SK-N-MC (cell line): Measurements from ENCODE around the gene PLPP4.

Experiments used
- DNase-seq: peaks from one replicate; pipeline ENCODE4 v3.0.0-alpha.2; 2011; ENCODE audit warnings: low read depth, low spot score
- H3K27ac ChIP-seq: fragments of 200-600 bp; sonication (generic); 2 replicates; pipeline ENCODE4 v1.5.1; 2016; ENCODE audit warnings: mixed run types
- H3K36me3 ChIP-seq: fragments of 200-600 bp; sonication (generic); 2 replicates; pipeline ENCODE4 v1.6.1; 2017; ENCODE audit warnings: antibody characterized with exemption, low read length, mixed read lengths; ENCODE audit not compliant: insufficient read depth
- H3K4me3 ChIP-seq: fragments of 200-600 bp; sonication (generic); 2 replicates; pipeline ENCODE4 v1.5.1; 2016
- H3K9ac ChIP-seq: fragments of 200-600 bp; sonication (generic); 2 replicates; pipeline ENCODE4 v1.8.0; 2017; ENCODE audit warnings: mixed run types, mixed read lengths; ENCODE audit not compliant: insufficient read length
- H3K9me3 ChIP-seq: fragments of 200-600 bp; sonication (generic); 2 replicates; pipeline ENCODE4 v1.6.1; 2017; ENCODE audit warnings: low read depth, mild to moderate bottlenecking, antibody characterized with exemption, low read length, moderate library complexity, mixed read lengths
- EZH2 ChIP-seq: fragments of 200-600 bp; sonication (generic); IDR thresholded peaks from one replicate; pipeline ENCODE4 v1.6.1; 2017; ENCODE audit warnings: antibody characterized with exemption
- FOXP2 ChIP-seq: optimal IDR thresholded peaks from 2 replicates; pipeline ENCODE3; 2011; ENCODE audit warnings: mild to moderate bottlenecking, moderate library complexity; ENCODE audit not compliant: insufficient read depth; ENCODE audit errors: extremely low read length, control extremely low read depth
- POLR2AphosphoS5 ChIP-seq: IDR thresholded peaks from 2 replicates; pipeline ENCODE4 v1.6.1; 2012; ENCODE audit warnings: mild to moderate bottlenecking, low read depth, low read length, borderline replicate concordance

PLPP4 gene

DNA sequence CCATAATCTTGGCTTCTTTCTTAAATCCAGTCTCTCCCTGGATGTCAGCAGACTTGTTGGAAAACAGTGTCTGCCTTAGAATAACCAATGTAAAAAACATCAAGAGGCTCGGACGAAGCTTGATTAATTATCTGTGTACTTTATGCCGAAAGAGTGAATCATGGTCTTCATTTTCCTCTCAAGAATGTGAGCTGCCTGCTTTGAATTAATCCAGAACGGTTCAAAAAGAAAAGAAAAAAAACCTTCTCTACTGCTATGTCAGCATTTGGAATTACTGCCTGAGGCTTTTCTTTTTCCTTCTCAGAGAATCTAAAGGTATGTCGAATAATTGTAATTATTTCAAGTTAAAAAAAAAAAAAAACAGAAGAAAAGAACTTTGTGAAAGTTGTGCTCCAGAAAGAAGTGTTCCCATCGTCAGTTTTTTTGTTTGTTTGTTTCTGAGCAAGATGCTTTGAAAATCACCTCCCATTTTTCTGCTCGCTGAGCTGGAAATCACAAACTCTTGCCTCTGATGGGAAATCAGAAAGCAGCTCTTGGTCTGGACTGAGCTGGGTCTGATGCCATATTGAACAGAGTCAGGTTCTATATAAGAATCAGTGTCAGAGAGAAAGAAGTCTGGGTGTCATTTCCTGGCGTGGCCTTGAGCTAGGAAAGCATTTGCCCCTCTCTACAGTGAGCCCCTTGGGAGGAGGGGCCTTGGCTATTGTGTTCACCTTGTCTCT, 20.2 kb downstream of the PLPP4 start:
- TF ChIP-seq FOXP2 (no peak), EZH2 (no peak), POLR2AphosphoS5 (no peak)
- no peak for DNase-seq
- Histone ChIP-seq H3K9ac (no peak overlapping the region), H3K27ac (no peak overlapping the region), H3K9me3 (no peaks in the 10 kb centered on the region), H3K36me3 (no peaks in the 10 kb centered on the region), H3K4me3 (no peak overlapping the region)

GRCh38 chr10:120477743-120478141, 20.7 kb downstream of the PLPP4 start:
- H3K9me3 ChIP-seq, result no peaks in the 10 kb centered on the region
- H3K27ac ChIP-seq, result no peak overlapping the region
- H3K9ac ChIP-seq, result no peak overlapping the region
- no peaks in the 10 kb centered on the region for H3K36me3 ChIP-seq
- TF ChIP-seq POLR2AphosphoS5, result no peak
- no peak for DNase-seq
- H3K4me3 ChIP-seq, result no peak overlapping the region

DNA sequence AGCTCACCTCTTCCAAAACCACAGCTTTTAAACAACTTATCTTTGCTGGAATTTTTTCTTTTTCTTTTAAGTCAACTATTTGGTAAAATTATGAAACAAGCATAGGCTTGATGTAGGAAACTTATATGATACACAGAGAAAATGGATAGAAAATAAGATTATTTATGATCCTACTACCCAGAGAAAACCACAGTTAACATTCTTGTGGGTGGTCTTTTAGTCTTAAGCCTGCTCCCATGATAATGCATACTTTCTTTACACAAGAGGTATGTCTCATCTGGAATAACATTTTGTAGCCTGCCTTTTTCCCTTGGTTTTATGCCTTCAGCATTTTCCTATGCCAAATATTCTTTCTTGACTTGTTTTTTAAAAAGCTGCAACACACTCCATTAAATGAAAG, 21.4 kb downstream of the PLPP4 start:
- DNase-seq, result no peak
- Histone ChIP-seq H3K9me3 (no peaks in the 10 kb centered on the region), H3K9ac (no peak overlapping the region), H3K4me3 (no peak overlapping the region), H3K27ac (no peak overlapping the region), H3K36me3 (no peaks in the 10 kb centered on the region)
- TF ChIP-seq FOXP2, result no peak
- TF ChIP-seq POLR2AphosphoS5, result no peak
- TF ChIP-seq EZH2, result no peak

DNA sequence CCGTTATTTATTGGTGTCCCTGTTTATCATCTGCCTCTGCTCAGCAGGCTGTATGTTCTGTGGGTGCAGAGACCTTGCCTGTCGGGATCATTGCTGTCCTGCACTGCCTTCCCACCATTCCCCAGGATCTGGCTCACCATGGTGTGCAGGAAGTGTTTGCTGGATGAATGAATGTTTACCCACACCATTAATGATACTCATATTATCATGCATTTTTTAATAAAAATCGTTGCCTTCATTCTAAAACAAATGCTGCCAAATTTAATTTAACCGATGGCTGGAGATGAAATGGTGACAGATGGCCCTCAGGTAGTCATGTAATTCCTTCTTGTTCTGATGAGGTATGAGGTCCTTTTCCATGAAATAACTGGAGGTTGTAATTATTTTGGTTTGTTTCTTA, 22.5 kb downstream of the PLPP4 start:
- Histone ChIP-seq H3K27ac (no peak overlapping the region), H3K4me3 (no peak overlapping the region), H3K9me3 (no peaks in the 10 kb centered on the region), H3K36me3 (no peaks in the 10 kb centered on the region), H3K9ac (no peak overlapping the region)
- TF ChIP-seq FOXP2 (no peak), EZH2 (no peak), POLR2AphosphoS5 (no peak)
- no peak for DNase-seq

DNA sequence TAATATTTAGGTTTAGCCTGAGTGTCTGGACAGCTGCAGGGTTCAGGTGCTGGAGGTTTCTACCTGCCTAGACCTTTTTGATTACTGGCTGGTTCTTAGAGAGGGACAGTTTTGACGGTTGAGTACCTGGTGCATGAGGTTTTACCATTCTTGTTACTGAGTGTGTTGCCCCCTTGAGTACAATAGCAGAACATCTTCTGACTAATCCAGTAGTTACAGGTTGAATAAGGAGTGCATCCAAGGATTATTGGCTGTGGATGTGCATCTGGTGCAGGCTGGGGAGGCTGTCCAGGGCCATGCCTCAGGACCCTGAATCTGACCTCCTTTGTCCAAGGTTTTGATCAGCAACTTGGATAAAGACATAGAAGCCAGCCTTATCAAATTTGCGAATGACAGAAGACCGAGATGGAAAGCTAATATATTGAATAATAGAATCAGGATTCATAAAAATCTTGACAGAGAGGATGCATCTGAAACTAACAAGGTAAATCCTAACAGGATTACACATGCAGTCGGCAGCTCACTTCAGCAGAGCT, 23.1 kb downstream of the PLPP4 start:
- DNase-seq, result no peak

GRCh38 chr10:120480848-120481247, 23.8 kb downstream of the PLPP4 start:
- H3K27ac ChIP-seq, result no peak overlapping the region
- H3K9ac ChIP-seq, result no peak overlapping the region
- no peaks in the 10 kb centered on the region for H3K9me3 ChIP-seq
- no peak for DNase-seq
- TF ChIP-seq FOXP2 (no peak), POLR2AphosphoS5 (no peak), EZH2 (no peak)
- no peak overlapping the region for H3K4me3 ChIP-seq
- no peaks in the 10 kb centered on the region for H3K36me3 ChIP-seq

More for the DNA sequence above, 23.1 kb downstream of the PLPP4 start:
- H3K9ac ChIP-seq, result no peak overlapping the region
- H3K9me3 ChIP-seq, result no peaks in the 10 kb centered on the region
- H3K27ac ChIP-seq, result no peak overlapping the region
- H3K36me3 ChIP-seq, result no peaks in the 10 kb centered on the region
- no peak overlapping the region for H3K4me3 ChIP-seq
- no peak for TF ChIP-seq FOXP2

GRCh38 chr10:120483006-120483405, 26.0 kb downstream of the PLPP4 start:
- no peak for TF ChIP-seq FOXP2
- Histone ChIP-seq H3K9ac (no peak overlapping the region), H3K4me3 (no peak overlapping the region), H3K9me3 (no peaks in the 10 kb centered on the region), H3K36me3 (no peaks in the 10 kb centered on the region), H3K27ac (no peak overlapping the region)
- DNase-seq, result no peak

- Histone ChIP-seq H3K9ac (no peak overlapping the region), H3K9me3 (no peaks in the 10 kb centered on the region), H3K36me3 (no peaks in the 10 kb centered on the region), H3K4me3 (no peak overlapping the region), H3K27ac (no peak overlapping the region)
- DNase-seq, result no peak
- TF ChIP-seq FOXP2 (no peak), EZH2 (no peak), POLR2AphosphoS5 (no peak)
These were observed 26.7 kb downstream of the PLPP4 start for GRCh38 chr10:120483651-120484301.

DNA sequence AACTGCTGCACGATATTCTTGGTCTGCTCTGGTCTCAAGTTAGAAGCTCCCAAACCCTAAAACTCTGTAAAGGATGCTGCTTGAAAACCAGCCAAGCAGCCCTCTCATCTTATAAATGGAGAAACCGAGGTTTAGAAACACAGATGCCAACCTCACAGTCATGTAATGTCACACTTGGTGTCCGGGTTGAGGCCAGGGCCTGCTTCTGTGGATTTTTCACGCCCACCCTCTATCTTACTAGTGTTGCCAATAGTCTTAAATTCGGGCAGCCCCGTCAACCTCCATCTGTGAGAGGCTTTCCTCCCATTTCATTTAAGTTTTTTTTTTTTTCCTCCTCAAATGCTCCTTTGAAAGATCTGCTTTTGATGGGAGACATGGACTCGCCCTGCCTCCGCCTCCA, 28.9 kb downstream of the PLPP4 start:
- H3K9me3 ChIP-seq, result no peaks in the 10 kb centered on the region
- no peaks in the 10 kb centered on the region for H3K36me3 ChIP-seq
- no peak overlapping the region for H3K9ac ChIP-seq
- no peak overlapping the region for H3K27ac ChIP-seq
- TF ChIP-seq EZH2 (no peak), POLR2AphosphoS5 (no peak), FOXP2 (no peak)
- DNase-seq, result no peak
- H3K4me3 ChIP-seq, result no peak overlapping the region
